Uterus (tissue), 4 donors: Measurements from ENCODE around the gene CCDC141. TPM values are rescaled to one million over a fixed set of nuclear protein-coding genes. Genes with fewer than 3 reads are reported as not detected.

Experiments used
- DNase-seq, 2 donors: peaks; one replicate each; pipeline ENCODE4 v3.0.0-alpha.2; 2019 to 2020
- H3K27ac ChIP-seq, 2 donors: fragments of 200-600 bp; sonication (generic); 1 replicate in 1 of 2; 2 replicates in 1 of 2; pipeline ENCODE4 v1.5.1; 2016 to 2018
- H3K27me3 ChIP-seq, 2 donors: fragments of 200-600 bp; sonication (generic); one replicate each; pipeline ENCODE4 v1.5.1; 2018 to 2019; ENCODE audit warnings: control low read depth in 1 of 2
- H3K36me3 ChIP-seq, 2 donors: fragments of 200-600 bp; sonication (generic); one replicate each; pipeline ENCODE4 v1.5.1; 2019; ENCODE audit warnings: control low read depth in 1 of 2
- H3K4me1 ChIP-seq, 2 donors: fragments of 200-600 bp; sonication (generic); one replicate each; pipeline ENCODE4 v1.5.1; 2018 to 2019; ENCODE audit warnings: control low read depth in 1 of 2
- H3K4me3 ChIP-seq, 2 donors: fragments of 200-600 bp; sonication (generic); 1 replicate in 1 of 2; 2 replicates in 1 of 2; pipeline ENCODE4 v1.5.1; 2018 to 2019; ENCODE audit warnings: mild to moderate bottlenecking in 1 of 2
- H3K9me3 ChIP-seq, 2 donors: fragments of 200-600 bp; sonication (generic); one replicate each; pipeline ENCODE4 v1.5.1; 2019; ENCODE audit warnings: control low read depth in 1 of 2
- CTCF ChIP-seq, 4 experiments: fragments of 200-600 bp in 2 of 4; fragments of 450-650 bp in 2 of 4; sonication (generic) in 2 of 4; IDR thresholded peaks; one replicate each; pipeline ENCODE4 v1.5.1; 2016 to 2019; ENCODE audit warnings: antibody characterized with exemption in 4 of 4, mild to moderate bottlenecking in 2 of 4, moderate library complexity in 1 of 4
- POLR2A ChIP-seq, 2 donors: fragments of 450-650 bp; IDR thresholded peaks; one replicate each; pipeline ENCODE4 v1.6.1; 2016; ENCODE audit warnings: antibody characterized with exemption in 2 of 2, mild to moderate bottlenecking in 1 of 2, moderate library complexity in 1 of 2
- intact Hi-C: fragments of 100-400 bp; cut with DNase I; formaldehyde crosslinking; loops from one replicate; pipeline ENCODE4 v1.15.1; 2023; ENCODE audit warnings: low total_unique reads
- total RNA-seq, 4 donors: library from RNA; depleted of rRNA in 3 of 4; stranded (reverse); fragments of >200 nt in 3 of 4; gene quantifications; one replicate each; pipeline versions ENCODE4 v1.1.0 to v1.2.4, GENCODE V29; 2014 to 2023
- donor health status: DM: yes; HTN: yes; CAD: no.

CCDC141 gene
- total RNA-seq, 4 donors from 2014 or later = 0.29 to 10.2 (median 3.8) TPM

DNA sequence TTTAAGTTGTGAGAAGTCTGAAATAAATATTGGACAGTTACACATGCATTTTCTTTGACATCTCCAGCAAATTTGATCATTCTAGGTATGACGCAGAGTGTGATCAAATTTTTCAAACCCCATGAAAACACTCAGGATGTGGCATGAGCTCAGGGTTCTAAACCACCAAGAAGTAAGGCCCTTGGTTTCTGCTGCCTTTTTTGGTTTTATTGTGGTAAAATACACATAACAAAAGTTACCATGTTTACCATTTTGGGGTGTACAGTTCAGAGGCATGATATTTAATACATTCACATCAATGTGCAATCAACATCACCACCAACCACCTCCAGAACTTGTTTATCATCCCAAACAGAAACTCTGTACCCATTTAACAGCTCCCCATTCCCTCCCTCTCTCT lies 178.4 kb downstream of the CCDC141 start:
- intact Hi-C loops = no loop called here

DNA sequence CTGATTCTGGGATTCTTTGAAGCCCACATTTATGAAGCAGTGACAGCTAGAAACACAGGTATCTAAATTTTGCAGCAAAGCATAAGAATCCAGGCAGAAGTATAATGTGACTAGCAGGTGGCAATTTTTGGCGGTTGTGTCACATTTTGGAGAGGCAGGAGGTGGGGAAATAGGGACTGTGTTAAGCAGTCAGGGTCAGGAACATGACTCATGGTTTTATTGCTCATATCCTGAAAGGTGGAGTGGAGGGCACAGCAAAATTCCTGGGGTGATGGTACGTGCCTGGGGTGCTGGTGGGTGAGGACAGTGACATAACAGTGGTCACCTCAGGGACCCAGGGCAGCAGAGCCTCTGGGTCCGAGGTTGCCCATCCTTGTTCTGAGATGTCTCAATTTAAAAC lies 179.2 kb downstream of the CCDC141 start:
- H3K27me3 ChIP-seq = no peaks in the 10 kb centered on the region
- H3K9me3 ChIP-seq = no peaks in the 10 kb centered on the region
- H3K36me3 ChIP-seq = no peaks in the 10 kb centered on the region
- H3K4me1 ChIP-seq = no peaks in the 10 kb centered on the region
- H3K4me3 ChIP-seq = no peak overlapping the region
- no peak for DNase-seq
- no peak overlapping the region for H3K27ac ChIP-seq
- TF ChIP-seq CTCF (IDR thresholded peaks at IDR 0.05) = no peak
- intact Hi-C loops = no loop called here

More for the DNA sequence above, 178.4 kb downstream of the CCDC141 start:
- TF ChIP-seq CTCF (IDR thresholded peaks at IDR 0.05) (no peak), POLR2A (IDR thresholded peaks at IDR 0.05) (no peak)
- H3K4me3 ChIP-seq = no peak overlapping the region
- no peaks in the 10 kb centered on the region for H3K36me3 ChIP-seq
- no peaks in the 10 kb centered on the region for H3K27me3 ChIP-seq
- H3K27ac ChIP-seq = no peak overlapping the region
- DNase-seq = no peak
- no peaks in the 10 kb centered on the region for H3K9me3 ChIP-seq
- H3K4me1 ChIP-seq = no peaks in the 10 kb centered on the region

GRCh38 chr2:178865999-178866398 lies 183.9 kb downstream of the CCDC141 start:
- intact Hi-C loops = no loop called here
- Histone ChIP-seq H3K36me3 (no peaks in the 10 kb centered on the region), H3K4me3 (no peak overlapping the region), H3K27me3 (no peaks in the 10 kb centered on the region), H3K9me3 (no peaks in the 10 kb centered on the region), H3K4me1 (peaks cover 4 to 7% of the 10 kb centered on the region in 2 donors), H3K27ac (no peak overlapping the region)
- DNase-seq = no peak
- TF ChIP-seq POLR2A (IDR thresholded peaks at IDR 0.05) (no peak), CTCF (IDR thresholded peaks at IDR 0.05) (no peak)

DNA sequence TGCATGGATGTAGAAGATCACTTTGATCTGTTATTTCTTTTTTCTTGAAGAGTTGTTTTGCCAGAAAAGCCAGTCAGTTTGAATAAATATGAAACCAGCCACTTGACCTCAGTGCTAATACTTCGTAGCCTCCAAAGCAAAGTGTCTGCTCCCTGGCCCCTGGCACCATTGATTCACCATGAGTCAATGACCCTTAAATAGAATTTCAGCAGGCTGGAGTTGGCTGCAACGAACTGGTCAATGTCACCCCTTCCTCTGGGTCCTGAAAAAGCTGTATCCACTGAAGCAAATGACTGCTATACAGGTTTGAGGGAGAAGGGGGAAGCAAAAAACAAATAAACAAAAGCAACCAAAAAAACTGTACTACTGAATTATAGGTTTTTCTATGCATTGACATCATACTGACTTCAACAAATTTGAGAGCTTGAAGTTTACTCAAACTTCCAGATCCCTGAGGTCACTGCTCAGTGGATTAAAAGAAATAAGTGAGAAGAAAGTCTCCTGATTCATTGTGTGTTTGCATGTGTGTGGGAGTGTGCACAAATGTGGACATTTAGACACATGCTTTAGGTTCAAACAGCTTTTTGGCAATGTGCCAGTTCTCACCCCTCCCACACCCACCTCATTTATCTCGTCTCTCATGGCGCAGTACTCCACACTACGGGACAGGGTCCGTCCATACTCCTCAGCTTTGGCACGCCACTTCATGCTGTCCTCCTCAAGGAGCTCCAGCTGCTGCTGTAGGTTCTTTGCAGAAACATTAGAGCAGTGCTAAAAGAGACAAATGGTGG lies 184.6 kb downstream of the CCDC141 start:
- Histone ChIP-seq H3K4me3 (no peak overlapping the region), H3K27ac (no peak overlapping the region), H3K9me3 (no peaks in the 10 kb centered on the region), H3K36me3 (no peaks in the 10 kb centered on the region), H3K27me3 (no peaks in the 10 kb centered on the region), H3K4me1 (peaks cover 4 to 7% of the 10 kb centered on the region in 2 donors)
- TF ChIP-seq CTCF (IDR thresholded peaks at IDR 0.05) (no peak), POLR2A (IDR thresholded peaks at IDR 0.05) (no peak)
- no peak for DNase-seq
- intact Hi-C loops = no loop called here

- no peaks in the 10 kb centered on the region for H3K9me3 ChIP-seq
- H3K4me3 ChIP-seq = peak overlapping the region in 1 of 2 donors; percentile 17
- H3K27ac ChIP-seq = peak overlapping the region; percentile 48 to 69
- DNase-seq = peak; percentile 27 to 45
- intact Hi-C loops = no loop called here
- no peaks in the 10 kb centered on the region for H3K27me3 ChIP-seq
- peaks cover 4 to 7% of the 10 kb centered on the region in 2 donors for H3K4me1 ChIP-seq
- TF ChIP-seq POLR2A (IDR thresholded peaks at IDR 0.05) = no peak
- no peak for TF ChIP-seq CTCF (IDR thresholded peaks at IDR 0.05)
- no peaks in the 10 kb centered on the region for H3K36me3 ChIP-seq
Measured at GRCh38 chr2:178863856-178864620, 185.9 kb downstream of the CCDC141 start.
